ENCODE data around the gene ACVRL1. TPM values are rescaled to one million over a fixed set of nuclear protein-coding genes. Genes with fewer than 3 reads are reported as not detected.
A peak's percentile ranks its signal among the peaks of the same experiment; 100 is the strongest.

The ACVRL1 gene
- total RNA-seq, 2 donors from 2014 or later, result 188 to 214 TPM

DNA sequence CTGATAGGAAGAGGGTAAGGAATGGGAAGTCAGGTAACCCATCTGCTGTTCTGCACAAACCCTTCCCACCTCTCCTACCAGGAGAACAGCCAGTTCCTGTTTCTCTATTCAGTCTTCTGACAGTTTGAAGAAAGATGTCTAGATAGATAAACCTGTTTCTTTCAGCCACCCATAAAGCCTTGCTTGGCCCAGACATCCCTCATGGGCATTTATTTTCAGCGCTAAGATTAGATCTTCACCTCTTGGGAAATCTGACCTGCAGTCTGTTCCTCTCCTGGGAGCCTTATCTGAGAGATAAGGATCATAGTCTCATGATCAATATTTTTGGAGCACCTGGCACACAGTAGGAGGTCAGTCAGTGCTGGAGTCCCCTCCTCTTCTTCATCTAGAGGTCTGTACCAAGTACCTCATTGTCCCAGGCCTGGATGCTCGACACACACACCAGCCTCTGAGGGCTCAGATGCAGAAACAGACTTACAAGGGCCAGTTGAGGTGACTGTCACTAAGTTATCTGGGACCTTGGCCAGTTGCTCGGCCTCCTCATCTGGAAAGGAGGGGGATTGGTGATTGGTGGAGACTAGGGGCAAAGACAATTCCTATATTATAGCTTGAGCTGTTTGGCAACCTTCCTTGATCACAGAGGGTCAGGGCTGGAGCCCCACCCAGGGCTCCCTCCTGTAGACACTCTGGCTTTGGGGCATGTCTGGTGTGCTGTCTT is 18.2 kb downstream of the ACVRL1 start:
- no peak for ATAC-seq
- intact Hi-C loops (cut with DNase I, micrococcal nuclease), result loop anchor here in 1 of 2 donors (10.0 kb wide), 1 partner anchor 59 kb away; no protein-coding TSS in a partner anchor

DNA sequence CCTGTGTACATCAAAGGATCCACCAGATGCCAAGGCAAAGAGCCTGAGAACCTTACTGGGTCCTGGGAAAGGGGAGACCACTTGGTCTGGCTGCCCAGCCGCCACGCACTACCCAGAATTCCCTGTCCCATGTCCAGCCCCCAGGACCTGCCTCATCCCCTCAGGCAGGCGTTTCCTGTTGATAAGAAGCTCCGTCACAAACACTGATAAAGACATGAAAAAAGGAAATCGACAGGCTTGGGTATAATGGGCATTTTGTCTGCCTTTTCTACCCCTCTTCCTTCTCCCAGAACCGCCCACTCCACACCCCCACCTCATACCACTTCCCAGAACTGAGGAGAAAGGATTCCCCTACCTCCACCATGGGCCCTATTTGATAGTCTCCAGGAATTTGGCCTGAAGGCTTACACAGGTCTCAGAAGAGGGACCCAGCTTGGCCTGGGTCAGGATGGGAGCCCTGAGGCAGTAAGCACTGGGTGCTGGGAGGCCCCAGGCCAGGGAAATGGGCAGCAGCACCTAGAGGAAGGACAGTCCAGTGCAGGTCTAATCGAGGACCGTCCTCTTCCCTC is 18.8 kb downstream of the ACVRL1 start:
- no peak for ATAC-seq
- DNase-seq, result no peak
- intact Hi-C loops (cut with DNase I, micrococcal nuclease), result loop anchor here in 1 of 2 donors (10.0 kb wide), 1 partner anchor 59 kb away; no protein-coding TSS in a partner anchor

More for the DNA sequence above, 18.2 kb downstream of the ACVRL1 start:
- no peak for DNase-seq

DNA sequence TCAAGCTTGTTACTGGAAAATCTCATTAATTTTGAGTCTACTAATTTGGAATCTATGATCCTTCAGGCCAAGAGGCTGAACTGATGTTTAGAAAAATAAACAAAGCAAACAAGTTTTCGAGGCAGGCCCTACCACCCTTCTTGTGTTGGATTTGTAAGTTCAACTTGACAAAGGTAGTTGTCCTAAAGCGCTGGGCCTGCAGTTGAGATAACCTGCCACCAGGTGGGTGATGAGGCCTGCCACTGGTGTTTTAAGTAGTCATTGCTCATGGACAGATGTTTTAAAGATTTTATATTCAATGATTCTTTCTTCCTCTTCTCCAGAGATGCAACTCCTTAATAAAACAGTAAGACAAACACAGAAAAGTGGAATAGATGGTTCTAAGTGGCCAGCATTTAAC is 19.4 kb downstream of the ACVRL1 start:
- ATAC-seq (peak; percentile 50), DNase-seq (peak in 1 of 2 donors; percentile 77)
- intact Hi-C loops (cut with DNase I, micrococcal nuclease), result loop anchor here in 1 of 2 donors (10.0 kb wide), 1 partner anchor 58 kb away; no protein-coding TSS in a partner anchor

DNA sequence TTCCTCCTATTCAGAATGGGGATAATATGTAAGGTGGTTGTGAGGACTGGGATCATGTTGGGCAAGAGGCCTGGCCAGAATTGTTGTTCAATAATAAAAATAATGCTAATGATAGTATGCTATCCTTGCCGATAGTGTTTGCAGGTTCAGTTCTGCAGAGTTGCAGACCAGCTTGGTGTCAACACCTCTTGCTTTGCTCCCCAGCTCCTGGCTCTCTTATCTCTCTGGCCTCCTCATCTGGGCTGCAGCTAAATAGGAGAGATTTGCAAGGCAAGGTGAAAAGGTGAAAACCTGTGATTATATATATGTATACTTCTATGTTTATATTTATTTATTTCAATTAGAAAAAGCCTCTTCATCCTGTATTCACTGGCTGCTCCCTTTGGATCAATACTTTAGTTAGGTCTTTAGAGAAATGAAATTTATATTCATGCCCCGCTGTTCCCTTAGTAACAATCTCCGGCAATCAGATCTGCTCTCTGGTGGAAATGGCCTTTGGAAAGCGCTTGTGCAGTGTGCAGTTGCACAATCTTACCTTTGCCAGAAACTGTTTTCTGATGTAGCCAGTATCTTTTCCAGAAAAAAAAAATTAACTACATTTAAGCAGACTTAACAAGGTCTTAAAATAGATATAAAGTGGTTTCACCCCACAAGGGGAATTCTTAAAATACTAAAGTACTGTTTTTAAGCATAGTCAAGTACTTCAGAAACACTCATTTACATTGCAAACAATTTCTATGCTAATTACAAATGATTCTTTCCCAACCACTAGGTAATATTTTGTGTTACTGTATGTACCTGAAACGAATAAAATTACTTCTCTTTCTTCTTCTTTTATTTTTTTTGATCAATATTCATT is 25.1 kb downstream of the ACVRL1 start:
- ATAC-seq, result no peak
- no peak for DNase-seq

DNA sequence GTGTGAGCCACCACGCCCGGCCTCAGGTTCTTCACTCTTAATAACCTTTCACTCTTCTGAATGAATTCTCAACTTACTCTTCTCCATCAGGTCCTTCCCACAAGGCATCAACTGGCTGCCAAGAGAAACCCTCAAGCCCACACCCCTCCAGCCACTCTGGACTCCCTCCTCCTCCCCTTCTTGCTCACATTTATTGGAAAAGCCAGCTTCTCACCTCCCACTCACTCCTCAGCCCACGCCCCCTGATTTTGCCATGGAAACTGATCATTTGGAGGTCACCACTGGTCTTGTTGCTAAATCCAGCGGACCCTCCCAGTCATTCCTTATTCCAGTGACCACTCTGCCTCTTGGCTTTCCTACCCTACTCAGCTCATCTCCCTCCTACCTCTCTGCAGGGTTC is 26.8 kb downstream of the ACVRL1 start:
- no peak for ATAC-seq
- intact Hi-C loops (cut with DNase I, micrococcal nuclease), result no loop called here
- DNase-seq, result no peak

More for the DNA sequence above, 25.1 kb downstream of the ACVRL1 start:
- intact Hi-C loops (cut with DNase I, micrococcal nuclease), result no loop called here

DNA sequence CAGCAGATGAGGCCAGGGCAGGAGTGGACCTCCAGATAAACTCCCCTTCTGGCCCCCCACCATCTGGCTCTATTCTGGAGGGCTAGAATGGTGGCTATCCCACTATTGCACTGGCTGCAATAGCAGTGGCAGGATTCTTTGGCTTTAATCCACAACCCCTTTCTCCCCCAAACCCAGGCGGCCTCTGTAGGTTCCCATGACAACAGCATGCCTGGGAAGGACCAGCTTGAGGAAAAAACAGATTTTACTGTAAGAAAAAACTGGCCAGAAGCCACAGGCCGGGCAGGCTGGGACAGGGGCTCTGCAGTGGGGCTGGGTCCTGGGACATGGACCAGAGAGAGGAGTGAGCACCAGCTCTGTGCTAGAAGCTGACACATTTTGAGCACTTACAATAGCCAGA is 30.6 kb downstream of the ACVRL1 start:
- intact Hi-C loops (cut with DNase I, micrococcal nuclease), result no loop called here
- no peak for ATAC-seq
- no peak for DNase-seq

DNA sequence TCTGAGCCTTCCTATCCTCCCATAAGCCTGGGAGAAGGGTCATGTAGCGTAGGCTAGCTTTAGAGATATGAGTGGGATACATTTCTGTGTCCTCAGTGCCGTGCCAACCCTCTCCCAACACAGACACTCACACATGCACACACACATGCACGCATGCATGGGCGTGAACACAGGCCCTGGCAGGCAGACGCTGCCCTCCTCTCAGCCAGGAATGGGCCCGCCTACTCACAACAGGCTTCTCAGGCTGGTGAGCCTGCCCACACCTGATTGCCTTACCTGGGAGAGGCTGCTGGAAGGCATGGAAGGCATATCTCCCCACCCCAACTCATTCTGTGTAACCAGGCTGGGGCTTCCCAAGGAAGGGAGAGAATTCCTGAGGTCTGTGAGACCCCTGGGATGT is 31.4 kb downstream of the ACVRL1 start:
- DNase-seq, result peak in 1 of 2 donors; percentile 50
- peak; percentile 98 for ATAC-seq
- intact Hi-C loops (cut with DNase I, micrococcal nuclease), result no loop called here

DNA sequence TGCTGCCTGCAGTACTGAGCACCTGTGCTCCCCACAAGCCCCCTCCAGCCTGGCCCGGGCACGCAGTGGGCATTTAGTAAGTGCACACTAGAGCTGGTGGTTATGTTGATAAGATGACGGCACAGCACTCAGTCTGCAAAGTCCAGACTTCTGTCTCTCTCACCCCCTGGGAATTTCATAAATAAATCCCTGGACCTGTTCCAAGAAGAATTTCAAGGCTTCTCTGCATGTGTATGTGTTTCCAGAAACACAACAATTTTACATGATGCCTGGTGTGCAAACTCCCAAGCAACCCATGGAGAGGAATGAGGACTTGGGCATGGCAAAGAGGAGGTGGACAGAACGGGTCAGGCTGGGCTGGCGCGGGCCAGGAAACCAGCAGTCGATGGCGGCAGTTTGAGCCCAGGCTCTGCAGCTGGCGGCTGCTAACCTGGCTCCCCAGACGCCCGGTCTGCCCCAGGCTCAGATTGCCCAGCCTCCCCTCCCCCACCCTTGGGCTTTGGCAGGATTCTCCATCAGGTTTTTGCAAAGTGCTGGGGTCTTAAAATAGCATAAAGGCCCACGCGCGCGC is 33.8 kb downstream of the ACVRL1 start:
- intact Hi-C loops (cut with DNase I, micrococcal nuclease), result no loop called here
- DNase-seq (no peak), ATAC-seq (no peak)

DNA sequence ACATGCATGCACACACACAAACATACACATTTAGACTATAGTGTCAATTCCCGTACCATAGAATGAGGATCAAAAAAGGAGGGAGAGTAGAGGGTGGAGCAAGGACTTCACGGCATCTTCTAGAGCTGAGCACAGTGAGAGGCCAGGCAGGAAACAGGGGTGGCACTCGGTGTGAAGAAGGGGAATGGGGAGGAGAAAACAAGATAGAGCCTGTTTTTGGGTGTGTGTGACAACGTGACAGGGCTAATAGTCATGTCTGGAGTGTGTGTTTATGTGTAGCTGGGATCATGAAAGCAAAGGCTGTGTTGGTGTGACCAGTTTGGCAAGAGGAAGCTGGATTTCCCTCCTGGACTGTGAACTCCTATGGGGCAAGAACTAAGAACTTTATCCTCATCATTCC is 34.3 kb downstream of the ACVRL1 start:
- ATAC-seq, result peak; percentile 40
- DNase-seq, result no peak

DNA sequence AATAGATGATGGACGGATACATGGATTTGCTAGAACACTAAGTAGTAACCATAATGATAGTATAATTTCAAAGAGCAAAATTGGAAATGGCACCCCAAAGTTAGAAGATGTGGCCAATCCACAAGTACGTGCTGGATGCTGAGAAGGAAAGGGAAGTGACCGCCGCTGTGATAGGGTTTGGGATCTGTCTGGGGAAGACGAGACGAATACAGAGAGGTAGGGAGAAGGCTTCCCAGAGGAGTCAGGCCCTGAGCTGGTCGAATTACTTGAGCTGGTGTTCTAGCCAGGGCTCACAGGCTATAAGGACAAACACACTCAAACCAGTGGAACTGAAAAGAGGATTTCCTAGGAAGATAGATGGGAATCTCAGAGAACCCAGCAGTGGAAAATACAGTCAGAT is 34.8 kb downstream of the ACVRL1 start:
- intact Hi-C loops (cut with DNase I, micrococcal nuclease), result no loop called here
- no peak for DNase-seq
- no peak for ATAC-seq

More for the DNA sequence above, 34.3 kb downstream of the ACVRL1 start:
- intact Hi-C loops (cut with DNase I, micrococcal nuclease), result no loop called here

DNA sequence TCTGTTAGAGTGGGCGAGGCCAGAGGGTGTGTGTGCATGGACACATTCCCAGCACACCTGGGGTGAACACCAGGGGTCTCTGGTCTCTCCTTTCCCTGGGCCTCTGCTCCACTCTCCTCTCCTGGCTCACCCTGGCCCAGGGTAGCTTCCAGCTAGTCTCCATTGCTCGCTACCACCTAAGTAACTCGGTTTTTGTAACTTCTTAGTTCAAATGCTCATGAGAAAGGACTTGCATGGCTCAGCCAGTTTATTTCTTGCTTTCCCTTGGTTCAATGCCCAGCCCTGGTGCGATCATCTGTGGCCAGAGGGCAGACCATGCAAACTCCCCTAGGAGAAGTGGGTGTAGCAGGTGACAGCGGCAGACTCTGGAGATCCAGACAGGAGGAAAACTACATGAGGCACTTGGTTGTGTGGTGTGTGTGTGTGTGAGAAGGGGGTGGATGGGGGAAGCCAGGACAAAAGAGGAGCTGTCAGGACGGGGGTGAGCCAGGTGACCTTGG is 35.2 kb downstream of the ACVRL1 start:
- intact Hi-C loops (cut with DNase I, micrococcal nuclease), result no loop called here
- no peak for DNase-seq
- no peak for ATAC-seq

DNA sequence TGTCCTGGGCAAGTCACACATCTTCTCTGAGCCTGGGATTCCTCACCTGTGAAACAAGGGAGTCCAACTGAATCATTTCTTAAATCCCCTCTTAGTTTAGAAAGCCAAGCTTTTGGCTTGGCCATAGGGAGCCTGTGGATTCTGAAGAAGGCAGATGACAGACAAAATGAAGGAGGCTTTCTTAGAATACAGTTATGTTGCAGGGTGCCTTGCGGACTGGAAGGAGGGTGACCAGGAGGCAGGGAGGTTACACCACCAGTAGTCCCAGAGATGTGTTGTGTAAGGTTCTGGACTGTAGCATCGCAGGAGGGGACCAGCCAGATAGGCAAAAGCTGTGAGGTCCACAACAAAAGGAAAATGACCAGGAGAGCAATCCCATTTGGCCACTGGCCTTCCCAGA is 36.0 kb downstream of the ACVRL1 start:
- no peak for DNase-seq
- ATAC-seq, result no peak
- intact Hi-C loops (cut with DNase I, micrococcal nuclease), result no loop called here

DNA sequence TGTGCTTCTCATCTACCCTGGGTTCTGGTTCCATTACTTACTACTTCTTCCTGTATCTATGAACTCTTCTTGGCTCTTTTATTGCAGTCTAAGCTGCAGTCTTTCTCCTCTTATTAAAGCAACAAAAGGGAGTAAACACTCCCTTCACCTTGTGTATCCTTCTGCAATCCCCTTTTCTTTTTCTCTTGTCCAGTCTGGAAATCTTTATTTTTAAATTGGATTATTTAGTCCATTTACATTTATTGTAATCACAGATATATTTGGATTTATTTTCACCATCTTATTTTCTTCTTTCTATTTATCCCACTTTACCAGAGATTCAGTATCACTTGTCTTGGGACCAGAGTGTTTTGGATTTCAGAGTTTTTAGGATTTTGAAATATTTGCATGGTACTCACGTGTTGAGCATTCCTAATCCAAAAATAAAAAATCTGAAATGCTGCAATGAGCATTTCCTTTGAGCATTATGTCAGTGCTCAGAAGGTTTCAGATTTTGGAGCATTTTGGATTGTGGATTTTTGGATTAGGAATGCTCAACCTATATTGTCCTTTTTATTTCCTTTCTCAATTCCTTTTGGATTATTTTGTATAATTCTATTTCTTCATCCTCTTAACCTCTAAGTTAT is 37.4 kb downstream of the ACVRL1 start:
- intact Hi-C loops (cut with DNase I, micrococcal nuclease), result no loop called here
- ATAC-seq, result no peak
- DNase-seq, result no peak

DNA sequence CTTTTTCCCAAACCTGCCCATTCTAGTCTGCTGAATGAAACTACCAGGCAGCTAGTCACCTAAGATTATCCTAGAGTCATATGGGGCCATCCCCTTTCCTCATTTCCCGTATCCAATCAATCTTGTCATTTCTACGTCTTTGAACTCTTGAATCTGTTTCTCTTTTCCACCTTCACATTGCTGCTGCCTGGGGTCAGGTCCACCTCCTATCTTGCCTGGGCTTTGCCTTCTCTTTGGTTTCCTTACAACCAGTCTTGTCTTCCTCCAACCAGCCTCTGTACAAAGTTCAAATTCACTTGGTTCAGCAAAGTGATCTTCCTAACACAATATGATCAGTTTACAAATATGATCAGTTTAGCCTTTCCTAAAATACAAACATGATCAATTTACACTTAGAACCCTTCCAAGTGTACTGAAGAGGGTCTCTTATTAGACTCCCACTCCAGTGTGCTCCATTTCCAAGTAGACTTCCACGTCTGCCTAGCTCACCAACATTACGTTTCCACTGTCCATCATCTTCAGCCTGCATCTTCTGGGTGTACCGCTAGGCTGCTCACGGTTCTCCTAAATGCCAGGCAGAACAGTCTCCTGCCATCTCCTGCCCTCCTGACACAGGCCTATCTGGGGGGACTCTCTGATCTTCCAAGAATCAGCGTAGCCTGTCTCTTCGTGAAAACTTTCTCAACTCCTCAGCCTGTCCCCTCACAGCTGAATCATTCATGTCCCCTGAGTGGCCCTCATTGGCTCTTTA is 40.1 kb downstream of the ACVRL1 start:
- intact Hi-C loops (cut with DNase I, micrococcal nuclease), result no loop called here
- DNase-seq, result no peak
- no peak for ATAC-seq

DNA sequence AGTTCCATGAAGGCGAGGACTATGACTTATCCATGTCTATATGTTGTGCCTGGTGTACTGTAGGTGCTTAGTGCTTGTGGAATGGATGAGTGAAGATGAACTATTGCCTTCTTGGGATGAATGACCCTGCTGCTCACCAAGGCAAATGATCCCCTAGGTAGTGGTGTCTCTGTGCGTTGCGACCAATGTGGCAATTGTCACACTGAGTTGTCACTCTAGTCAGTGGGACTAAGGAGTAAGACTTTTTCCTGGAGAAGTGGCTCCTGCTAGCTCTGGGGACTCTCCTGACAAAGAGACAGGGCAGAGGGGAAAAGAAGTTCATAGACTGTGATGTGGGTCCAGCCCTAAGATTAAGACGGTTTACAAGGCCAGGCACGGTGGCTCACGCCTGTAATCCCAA is 40.8 kb downstream of the ACVRL1 start:
- no peak for DNase-seq
- no peak for ATAC-seq
- intact Hi-C loops (cut with DNase I, micrococcal nuclease), result no loop called here

DNA sequence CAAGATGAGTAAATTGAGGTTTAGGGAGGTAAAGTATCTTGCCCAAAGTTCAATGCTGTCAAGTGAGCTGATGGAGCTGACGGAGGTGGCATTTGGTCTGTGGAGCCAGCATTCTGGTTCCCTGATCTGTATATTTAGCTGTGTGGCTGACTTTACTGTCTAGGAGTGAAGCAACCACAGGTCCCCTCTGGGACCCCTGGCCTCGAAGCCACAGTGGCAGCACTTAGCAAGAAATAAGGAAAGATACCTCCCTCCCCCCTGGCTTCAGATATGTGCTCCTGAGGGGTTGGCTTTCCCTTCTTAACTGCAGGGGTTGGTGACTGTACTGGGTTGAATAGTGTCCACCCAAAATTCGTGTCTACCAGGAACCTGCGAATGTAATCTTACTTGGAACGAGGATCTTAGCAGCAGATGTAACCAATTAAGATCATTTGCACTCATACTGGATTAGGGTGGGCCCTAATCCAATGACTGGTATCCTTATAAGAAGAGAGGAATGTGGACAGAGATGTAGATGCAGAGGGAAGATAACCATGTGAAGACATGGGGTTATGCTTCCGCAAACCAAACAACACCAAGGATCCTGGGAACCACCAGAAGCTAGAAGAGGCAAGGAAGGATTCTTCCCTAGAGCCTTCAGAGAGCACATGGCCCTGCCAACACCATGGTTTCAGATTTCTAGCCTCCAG is 42.2 kb downstream of the ACVRL1 start:
- DNase-seq, result no peak
- intact Hi-C loops (cut with DNase I, micrococcal nuclease), result no loop called here
- ATAC-seq, result no peak

DNA sequence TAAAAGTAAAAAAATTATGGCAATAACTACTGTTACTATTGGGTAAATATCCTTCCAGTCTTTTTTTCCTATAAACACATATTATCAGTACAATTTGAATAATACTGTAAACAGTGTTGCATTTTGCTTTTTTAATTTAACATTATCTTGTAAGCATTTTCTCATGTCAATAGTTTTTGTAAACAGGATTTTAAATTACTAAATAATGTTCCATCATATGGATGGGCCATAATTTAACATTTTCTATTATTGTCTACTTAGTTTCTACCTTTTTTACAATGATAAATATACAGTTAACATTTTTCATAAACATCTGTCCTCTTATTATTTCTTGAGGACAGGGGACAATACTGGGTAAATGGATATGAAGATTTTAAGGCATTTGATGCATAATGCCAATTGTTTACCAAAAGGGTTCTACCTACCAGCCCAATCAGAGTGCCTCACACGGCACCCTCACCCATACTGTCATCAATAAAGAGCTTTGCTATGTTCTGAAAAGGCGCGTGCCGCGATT is 43.4 kb downstream of the ACVRL1 start:
- DNase-seq (no peak), ATAC-seq (no peak)
- intact Hi-C loops (cut with DNase I, micrococcal nuclease), result no loop called here
